ENCODE data around the gene PPP6R2.

Gene PPP6R2

GRCh38 chr22:50488886-50489285 lies 145.8 kb downstream of the PPP6R2 start:
- peak; percentile 46 for DNase-seq

- no peak for DNase-seq
These were observed 146.5 kb downstream of the PPP6R2 start for GRCh38 chr22:50489363-50490243.

GRCh38 chr22:50490531-50491308 lies 147.6 kb downstream of the PPP6R2 start:
- DNase-seq = no peak
